HG03565 (cell line): ENCODE data around the gene EXOSC10.
"Not testable (repeated sequence)": the region's sequence is repeated elsewhere in the genome, so short reads cannot be mapped to it uniquely, and the experiment has no call there.

Source experiments
- ATAC-seq: cut with Tn5 transposase; IDR thresholded peaks from one replicate; pipeline ENCODE4 v1.9.1; 2021; ENCODE audit warnings: mild to moderate bottlenecking, moderate library complexity; ENCODE audit not compliant: unreplicated experiment

EXOSC10 gene

DNA sequence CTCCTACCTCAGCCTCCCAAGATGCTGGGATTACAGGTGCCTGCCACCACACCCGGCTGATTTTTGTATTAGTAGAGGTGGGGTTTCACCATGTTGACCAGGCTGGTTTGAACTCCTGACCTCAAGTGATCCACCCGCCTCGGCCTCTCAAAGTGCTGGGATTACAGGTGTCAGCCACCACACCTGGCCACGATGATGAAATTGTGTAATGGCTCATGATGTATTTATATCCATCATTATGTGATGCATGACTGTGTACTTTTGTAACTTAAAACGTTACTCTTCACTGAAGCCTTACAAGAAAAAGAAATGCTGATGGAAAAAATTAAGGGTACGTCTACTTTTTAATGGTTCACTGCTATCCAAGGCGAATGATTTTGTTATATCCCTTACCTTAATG, 79.7 kb downstream of the EXOSC10 start:
- ATAC-seq = no peak

GRCh38 chr1:11019358-11019757, 80.3 kb downstream of the EXOSC10 start:
- ATAC-seq = not testable (repeated sequence)
